T-helper 1 cell treated with Interleukin-12 subunit alpha and Interleukin-12 subunit beta and Interleukin-4 antibody, amounts not matched to agents 30 μg/mL and 1 μg/mL, for 36 hours (primary cell): Measurements from ENCODE around the gene OTOP1.
"Not testable (repeated sequence)": the region's sequence is repeated elsewhere in the genome, so short reads cannot be mapped to it uniquely, and the experiment has no call there.

ENCODE experiments used
- H3K27ac Mint-ChIP-seq: one replicate; pipeline ENCODE4 v1.8.0; 2021; ENCODE audit warnings: mild to moderate bottlenecking, mixed read lengths
- H3K27me3 Mint-ChIP-seq: one replicate; pipeline ENCODE4 v1.8.0; 2021; ENCODE audit warnings: low read depth, mixed read lengths
- H3K36me3 Mint-ChIP-seq: one replicate; pipeline ENCODE4 v1.8.0; 2021; ENCODE audit warnings: low read depth, mixed read lengths
- H3K4me1 Mint-ChIP-seq: one replicate; pipeline ENCODE4 v1.8.0; 2021; ENCODE audit warnings: low read depth, mixed read lengths
- H3K4me3 Mint-ChIP-seq: one replicate; pipeline ENCODE4 v1.8.0; 2021; ENCODE audit warnings: mild to moderate bottlenecking, moderate library complexity, mixed read lengths
- H3K9me3 Mint-ChIP-seq: one replicate; pipeline ENCODE4 v1.8.0; 2021; ENCODE audit warnings: mixed read lengths

The OTOP1 gene

DNA sequence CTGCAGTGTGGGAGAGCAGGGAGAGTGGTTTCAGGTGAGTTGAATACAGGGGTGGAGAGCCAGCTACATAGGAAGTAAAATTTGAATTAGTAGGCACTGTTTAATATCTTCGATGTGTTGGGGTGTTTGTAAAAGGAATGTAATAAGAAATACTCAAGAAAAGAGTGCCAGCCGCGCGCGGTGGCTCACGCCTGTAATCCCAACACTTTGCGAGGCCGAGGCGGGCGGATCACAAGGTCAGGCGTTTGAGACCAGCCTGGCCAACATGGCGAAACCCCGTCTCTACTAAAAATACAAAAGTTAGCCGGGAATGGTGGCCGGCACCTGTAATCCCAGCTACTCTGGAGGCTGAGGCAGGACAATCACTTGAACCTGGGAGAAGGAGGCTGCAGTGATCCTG, 22.6 kb upstream of the OTOP1 start:
- not testable (repeated sequence) for H3K4me3 Mint-ChIP-seq, H3K27ac Mint-ChIP-seq, H3K27me3 Mint-ChIP-seq, H3K9me3 Mint-ChIP-seq
- peaks cover 13% of the 10 kb centered on the region for H3K36me3 Mint-ChIP-seq
- peaks cover 23% of the 10 kb centered on the region for H3K4me1 Mint-ChIP-seq

GRCh38 chr4:4248885-4249203, 22.1 kb upstream of the OTOP1 start:
- peak overlapping the region; percentile 98 for H3K27ac Mint-ChIP-seq
- H3K9me3 Mint-ChIP-seq = no peaks in the 10 kb centered on the region
- H3K36me3 Mint-ChIP-seq = peaks cover 16% of the 10 kb centered on the region
- peaks cover 23% of the 10 kb centered on the region for H3K4me1 Mint-ChIP-seq
- peak overlapping the region; percentile 85 for H3K4me3 Mint-ChIP-seq
- H3K27me3 Mint-ChIP-seq = peaks cover 4% of the 10 kb centered on the region

DNA sequence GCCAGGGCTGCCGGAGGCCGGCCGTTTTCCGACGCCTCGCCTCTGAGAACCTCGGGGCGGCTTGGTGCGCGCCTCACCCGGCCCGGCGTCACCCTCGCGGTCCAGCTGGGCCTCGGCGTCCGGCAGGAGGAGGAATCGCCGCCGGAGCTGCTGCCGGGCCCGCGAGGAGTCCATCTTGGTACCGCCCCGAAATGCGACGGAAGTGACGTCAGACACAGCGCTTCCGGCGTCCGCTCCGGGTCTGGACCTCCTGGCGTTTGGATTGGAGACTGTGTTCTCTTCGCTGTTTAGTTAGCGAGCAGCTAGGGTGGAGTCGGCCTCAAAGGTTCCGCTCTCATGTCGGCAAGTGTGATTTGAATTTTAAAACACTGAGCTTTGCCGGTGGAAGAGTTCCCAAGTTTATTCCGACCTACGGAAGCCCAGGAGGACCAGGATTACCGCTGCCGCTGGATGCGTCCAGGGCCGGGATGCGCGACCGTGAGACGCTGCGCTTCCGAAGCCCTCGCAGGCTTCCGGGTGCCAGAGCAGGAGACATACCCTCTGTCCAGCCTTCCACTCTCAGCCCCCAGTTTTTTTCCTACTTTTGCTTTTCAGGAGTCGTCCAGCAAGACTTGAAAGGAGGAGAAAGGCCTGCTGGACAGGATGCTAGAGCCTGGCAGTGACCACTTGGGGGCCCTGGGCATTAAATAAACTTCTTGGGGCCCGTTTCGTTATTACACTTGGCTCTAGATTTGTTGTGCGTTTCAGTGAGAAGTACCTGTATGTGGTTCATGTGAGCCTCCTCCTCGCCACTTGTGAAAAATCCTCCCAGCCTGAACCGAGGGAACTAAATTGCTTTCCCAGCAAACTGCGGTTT, 21.5 kb upstream of the OTOP1 start, which contains the start of gene TMEM128:
TSS of gene TMEM128 (minus strand) at position 195 of the 856 bp plus-strand sequence. CDS start at position 174, 21 bp downstream.
- H3K36me3 Mint-ChIP-seq = peaks cover 22% of the 10 kb centered on the region
- peaks cover 23% of the 10 kb centered on the region for H3K4me1 Mint-ChIP-seq
- H3K27me3 Mint-ChIP-seq = peaks cover 4% of the 10 kb centered on the region
- peak within 1 kb of the TSS; percentile 98 for H3K27ac Mint-ChIP-seq
- H3K4me3 Mint-ChIP-seq = peak within 1 kb of the TSS; percentile 85
- no peaks in the 10 kb centered on the region for H3K9me3 Mint-ChIP-seq

DNA sequence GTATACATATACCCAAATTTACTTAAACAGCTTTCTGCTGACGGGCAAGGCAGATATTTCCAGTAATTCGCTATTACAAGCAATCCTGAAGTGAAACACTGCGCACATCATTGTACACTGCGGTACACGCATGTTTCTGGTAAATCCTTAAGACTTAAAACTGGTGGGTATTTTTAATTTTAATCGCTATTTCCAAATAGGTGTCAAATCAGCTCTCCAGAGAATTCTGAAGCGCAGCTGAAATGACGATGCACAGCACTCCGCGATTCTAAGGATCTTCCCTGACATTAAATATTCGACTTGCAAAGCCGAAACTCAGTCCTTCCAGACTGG, 20.9 kb upstream of the OTOP1 start:
- H3K36me3 Mint-ChIP-seq = peaks cover 22% of the 10 kb centered on the region
- peak overlapping the region; percentile 85 for H3K4me3 Mint-ChIP-seq
- peaks cover 23% of the 10 kb centered on the region for H3K4me1 Mint-ChIP-seq
- H3K9me3 Mint-ChIP-seq = no peaks in the 10 kb centered on the region
- H3K27me3 Mint-ChIP-seq = no peaks in the 10 kb centered on the region
- peak overlapping the region; percentile 98 for H3K27ac Mint-ChIP-seq

DNA sequence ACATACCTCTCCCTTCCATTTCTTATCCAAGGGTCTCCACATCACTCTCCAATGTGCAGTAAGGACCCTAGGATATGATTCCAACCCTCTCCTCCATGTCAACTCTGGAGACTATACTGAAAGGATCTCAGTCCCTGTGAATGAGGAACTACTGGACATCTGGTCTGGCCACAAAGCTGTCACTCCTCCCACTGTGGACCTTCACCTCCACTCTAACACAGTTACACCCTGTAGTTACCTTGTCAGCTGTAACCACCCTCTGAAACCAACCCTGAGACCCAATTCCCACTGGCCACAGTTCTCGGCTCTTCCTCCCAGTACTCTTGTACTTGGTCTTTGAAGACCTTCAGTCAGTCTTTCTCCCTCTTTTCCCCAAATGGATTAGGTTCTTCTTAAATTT, 18.4 kb upstream of the OTOP1 start:
- Mint-ChIP-seq H3K27me3 (no peaks in the 10 kb centered on the region), H3K4me3 (no peak overlapping the region), H3K4me1 (peaks cover 23% of the 10 kb centered on the region), H3K9me3 (no peaks in the 10 kb centered on the region), H3K27ac (no peak overlapping the region), H3K36me3 (peaks cover 30% of the 10 kb centered on the region)

DNA sequence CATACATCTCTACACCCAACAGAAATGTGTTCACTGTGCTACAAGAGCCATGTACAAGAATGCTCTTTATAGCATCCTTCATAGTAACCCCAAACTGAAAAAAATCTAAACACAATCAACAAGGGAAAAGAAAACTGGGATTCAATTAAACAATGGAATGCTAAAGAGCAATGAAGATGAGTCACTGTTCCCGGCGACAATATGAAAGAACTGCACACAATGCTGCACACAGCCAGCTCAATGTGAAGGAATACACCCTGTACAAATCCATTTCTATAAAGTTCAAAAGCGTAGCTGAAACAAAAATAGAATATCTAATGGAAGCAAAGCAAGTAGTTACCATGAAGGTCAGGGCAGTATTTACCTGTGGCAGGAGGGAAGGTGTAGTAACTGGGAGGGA, 12.8 kb upstream of the OTOP1 start:
- H3K4me1 Mint-ChIP-seq, H3K4me3 Mint-ChIP-seq, H3K27me3 Mint-ChIP-seq, H3K9me3 Mint-ChIP-seq, H3K27ac Mint-ChIP-seq: not testable (repeated sequence)
- H3K36me3 Mint-ChIP-seq = peaks cover 29% of the 10 kb centered on the region

- peaks cover 17% of the 10 kb centered on the region for H3K27me3 Mint-ChIP-seq
- H3K4me3 Mint-ChIP-seq = no peak overlapping the region
- peaks cover 2% of the 10 kb centered on the region for H3K4me1 Mint-ChIP-seq
- H3K9me3 Mint-ChIP-seq = no peaks in the 10 kb centered on the region
- peaks cover 10% of the 10 kb centered on the region for H3K36me3 Mint-ChIP-seq
- no peak overlapping the region for H3K27ac Mint-ChIP-seq
Observed at GRCh38 chr4:4233610-4234009, 6.9 kb upstream of the OTOP1 start.

- Mint-ChIP-seq H3K4me3 (no peak overlapping the region), H3K9me3 (no peaks in the 10 kb centered on the region), H3K4me1 (no peaks in the 10 kb centered on the region), H3K27ac (no peak overlapping the region), H3K36me3 (no peaks in the 10 kb centered on the region), H3K27me3 (peaks cover 56% of the 10 kb centered on the region)
Observed at GRCh38 chr4:4228356-4228668, 1.6 kb upstream of the OTOP1 start.

DNA sequence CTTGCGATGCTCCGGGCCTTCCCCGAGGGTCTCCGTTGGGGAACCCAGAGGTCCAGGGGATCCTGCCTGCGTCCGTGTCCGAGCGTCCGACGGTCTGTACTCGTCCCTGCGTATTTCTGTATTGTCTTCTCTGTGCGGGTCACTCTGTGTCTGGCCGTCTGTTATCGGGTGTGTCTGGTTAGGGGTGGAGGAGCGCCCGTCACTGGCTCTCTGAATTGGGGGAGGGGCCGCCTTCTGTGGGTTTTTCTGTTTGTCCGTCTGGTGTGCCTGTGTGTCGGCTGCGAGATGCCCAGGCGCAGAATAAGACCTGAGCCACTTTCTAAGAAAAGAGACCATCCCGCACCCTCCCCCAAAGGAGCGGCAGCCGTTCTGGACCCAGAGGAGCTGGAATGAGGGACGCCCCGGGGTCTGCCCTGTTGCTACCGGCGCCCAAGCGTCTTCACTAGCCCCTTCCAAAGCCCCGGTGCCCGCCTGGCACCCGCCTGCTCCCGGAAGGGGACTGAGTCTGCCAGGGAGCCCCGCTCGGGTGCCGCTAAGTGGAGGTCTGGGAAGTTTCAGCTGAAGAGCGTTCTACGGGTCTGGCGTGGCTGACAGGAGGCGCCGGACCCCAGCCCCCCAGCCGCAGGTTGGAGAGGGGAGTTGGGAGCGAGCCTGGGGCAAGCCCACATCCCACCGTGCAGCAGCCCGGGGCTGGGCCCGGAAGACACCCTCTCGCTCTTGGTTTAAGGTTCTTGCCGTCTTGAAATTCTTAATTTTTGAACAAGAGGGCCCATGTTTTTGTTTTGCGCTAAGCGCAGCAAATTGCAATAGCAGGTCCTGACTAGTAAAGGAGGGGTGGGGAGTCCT, 1.0 kb upstream of the OTOP1 start:
- Mint-ChIP-seq H3K27ac (no peak overlapping the region), H3K4me3 (no peak overlapping the region), H3K9me3 (no peaks in the 10 kb centered on the region), H3K27me3 (peaks cover 60% of the 10 kb centered on the region), H3K36me3 (no peaks in the 10 kb centered on the region), H3K4me1 (no peaks in the 10 kb centered on the region)

DNA sequence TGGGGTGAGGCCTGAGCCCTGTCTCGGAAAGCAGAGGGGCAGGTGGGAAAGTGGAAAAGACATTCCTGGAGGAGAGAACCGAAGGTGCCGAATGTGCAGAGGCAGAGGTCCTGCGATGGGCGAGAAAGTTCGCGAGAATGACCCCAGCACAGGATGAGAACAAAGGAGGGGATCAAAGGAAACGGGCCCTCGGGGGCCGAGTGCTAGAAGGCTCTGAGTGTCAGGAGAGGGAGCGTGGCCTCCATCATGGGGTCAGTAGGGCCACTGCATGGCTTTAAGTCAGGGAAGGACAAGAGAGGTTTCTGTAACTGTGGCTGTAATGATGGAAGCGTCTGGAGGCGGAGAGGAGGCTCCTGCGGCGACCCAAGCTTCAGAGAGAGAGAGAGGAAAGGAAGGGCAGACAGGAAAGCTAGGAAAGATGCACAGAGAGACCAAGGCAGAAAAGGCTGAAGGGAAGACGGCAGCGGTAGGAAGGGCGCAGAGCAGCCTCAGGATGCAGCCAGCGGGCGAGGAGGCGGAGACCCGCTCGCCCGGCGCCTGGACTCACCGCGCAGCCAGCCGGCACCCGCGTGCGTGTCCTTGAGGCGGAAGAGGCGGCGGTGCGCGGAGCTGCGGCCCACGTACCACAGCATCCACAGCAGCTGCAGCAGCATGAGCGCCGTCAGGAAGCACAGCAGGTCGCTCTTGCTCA, 669 bp downstream of the OTOP1 start:
- H3K27ac Mint-ChIP-seq = no peak overlapping the region
- H3K4me3 Mint-ChIP-seq = no peak overlapping the region
- H3K27me3 Mint-ChIP-seq = peaks cover 63% of the 10 kb centered on the region
- no peaks in the 10 kb centered on the region for H3K4me1 Mint-ChIP-seq
- no peaks in the 10 kb centered on the region for H3K36me3 Mint-ChIP-seq
- H3K9me3 Mint-ChIP-seq = no peaks in the 10 kb centered on the region

DNA sequence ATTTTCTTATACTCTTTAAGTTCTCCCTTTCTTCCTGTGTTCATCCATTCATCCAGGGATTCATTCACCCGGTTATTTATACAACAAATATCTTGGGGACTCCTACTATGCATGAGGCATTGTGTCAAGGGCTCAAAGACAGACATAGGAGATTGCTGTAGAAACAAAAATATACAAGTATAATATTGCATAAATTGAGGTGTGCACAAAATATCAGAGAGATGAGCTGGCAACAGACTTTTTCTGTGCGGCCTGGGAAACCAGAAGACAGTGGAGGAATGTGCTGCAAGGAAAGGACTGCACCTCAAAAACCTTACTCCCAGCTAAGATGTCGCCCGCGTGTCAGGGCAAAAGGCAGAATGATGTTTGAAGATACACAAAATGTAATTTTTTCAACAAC, 9.6 kb downstream of the OTOP1 start:
- H3K27me3 Mint-ChIP-seq = peaks cover 15% of the 10 kb centered on the region
- no peaks in the 10 kb centered on the region for H3K36me3 Mint-ChIP-seq
- H3K9me3 Mint-ChIP-seq = no peaks in the 10 kb centered on the region
- no peak overlapping the region for H3K27ac Mint-ChIP-seq
- H3K4me3 Mint-ChIP-seq = no peak overlapping the region
- no peaks in the 10 kb centered on the region for H3K4me1 Mint-ChIP-seq

- no peak overlapping the region for H3K27ac Mint-ChIP-seq
- no peaks in the 10 kb centered on the region for H3K36me3 Mint-ChIP-seq
- no peaks in the 10 kb centered on the region for H3K4me1 Mint-ChIP-seq
- H3K9me3 Mint-ChIP-seq = no peaks in the 10 kb centered on the region
- peaks cover 11% of the 10 kb centered on the region for H3K27me3 Mint-ChIP-seq
- H3K4me3 Mint-ChIP-seq = no peak overlapping the region
Observed at GRCh38 chr4:4216648-4217047, 10.1 kb downstream of the OTOP1 start.

GRCh38 chr4:4213674-4214073, 13.1 kb downstream of the OTOP1 start:
- not testable (repeated sequence) for H3K27ac Mint-ChIP-seq, H3K36me3 Mint-ChIP-seq, H3K9me3 Mint-ChIP-seq, H3K4me3 Mint-ChIP-seq, H3K4me1 Mint-ChIP-seq
- H3K27me3 Mint-ChIP-seq = peaks cover 20% of the 10 kb centered on the region

DNA sequence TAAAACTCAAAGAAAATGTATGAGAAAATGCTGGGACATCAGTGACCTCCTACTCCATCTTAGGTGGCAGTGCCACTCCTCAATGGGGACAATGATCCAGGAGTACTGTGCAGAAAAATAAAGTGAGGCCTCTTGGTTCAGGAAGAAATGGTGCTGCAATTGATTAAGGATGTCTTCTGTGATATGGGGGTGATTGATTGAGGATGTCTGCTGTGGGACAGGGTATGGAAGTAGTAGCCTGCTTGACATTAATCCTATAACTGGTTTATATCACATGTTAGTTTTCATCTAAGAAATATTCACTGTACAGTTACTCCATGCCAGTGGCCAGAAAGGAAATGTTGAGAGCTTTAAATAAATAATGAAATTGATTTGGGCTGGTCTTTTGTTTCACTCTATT, 20.5 kb downstream of the OTOP1 start:
- H3K4me1 Mint-ChIP-seq = no peaks in the 10 kb centered on the region
- no peaks in the 10 kb centered on the region for H3K36me3 Mint-ChIP-seq
- no peak overlapping the region for H3K27ac Mint-ChIP-seq
- H3K4me3 Mint-ChIP-seq = no peak overlapping the region
- no peaks in the 10 kb centered on the region for H3K9me3 Mint-ChIP-seq
- peaks cover 30% of the 10 kb centered on the region for H3K27me3 Mint-ChIP-seq

GRCh38 chr4:4204401-4204745, 22.4 kb downstream of the OTOP1 start:
- Mint-ChIP-seq H3K9me3 (no peaks in the 10 kb centered on the region), H3K4me1 (no peaks in the 10 kb centered on the region), H3K27me3 (peaks cover 22% of the 10 kb centered on the region)

More at GRCh38 chr4:4204401-4204745, 22.4 kb downstream of the OTOP1 start:
- Mint-ChIP-seq H3K36me3 (no peaks in the 10 kb centered on the region), H3K4me3 (no peak overlapping the region), H3K27ac (no peak overlapping the region)
